Neutrophil (primary cell): ENCODE data around the gene MRPL40.

Experiments
- H3K27ac ChIP-seq: fragments of 200-600 bp; sonication (generic); 2 replicates; pipeline ENCODE4 v1.5.1; 2016; ENCODE audit warnings: mild to moderate bottlenecking, moderate library complexity
- H3K27me3 ChIP-seq: fragments of 200-600 bp; sonication (generic); 2 replicates; pipeline ENCODE4 v1.6.0; 2016; ENCODE audit warnings: mild to moderate bottlenecking
- H3K36me3 ChIP-seq: fragments of 200-600 bp; sonication (generic); 2 replicates; pipeline ENCODE4 v1.5.1; 2017
- H3K4me1 ChIP-seq, 2 experiments: fragments of 200-600 bp in 1 of 2; sonication (generic) in 1 of 2; 1 replicate in 1 of 2; 2 replicates in 1 of 2; pipeline versions ENCODE4 v1.5.1 to v1.6.1; 2013 to 2016; ENCODE audit warnings: low read depth in 1 of 2, low read length in 1 of 2, mild to moderate bottlenecking in 1 of 2, moderate library complexity in 1 of 2; ENCODE audit not compliant: control insufficient read depth in 1 of 2, insufficient read depth in 1 of 2
- H3K4me3 ChIP-seq, 2 experiments: fragments of 200-600 bp in 1 of 2; sonication (generic) in 1 of 2; 1 replicate in 1 of 2; 2 replicates in 1 of 2; pipeline ENCODE4 v1.5.1; 2013 to 2016; ENCODE audit warnings: low read depth in 1 of 2, low read length in 1 of 2, mild to moderate bottlenecking in 1 of 2, moderate library complexity in 1 of 2
- H3K9me3 ChIP-seq: fragments of 200-600 bp; sonication (generic); 2 replicates; pipeline ENCODE4 v1.5.1; 2016
- CTCF ChIP-seq: fragments of 200-600 bp; sonication (generic); IDR thresholded peaks from 2 replicates; pipeline ENCODE4 v1.5.1; 2016; ENCODE audit warnings: antibody characterized with exemption

MRPL40 gene

GRCh38 chr22:19401483-19401882 is 30.9 kb upstream of the MRPL40 start:
- Histone ChIP-seq H3K9me3 (no peaks in the 10 kb centered on the region), H3K36me3 (peaks cover 93% of the 10 kb centered on the region), H3K4me3 (no peak overlapping the region), H3K27me3 (no peaks in the 10 kb centered on the region), H3K27ac (no peak overlapping the region), H3K4me1 (no peaks in the 10 kb centered on the region)
- no peak for TF ChIP-seq CTCF

GRCh38 chr22:19402642-19403191 is 29.6 kb upstream of the MRPL40 start:
- H3K27ac ChIP-seq, result no peak overlapping the region

GRCh38 chr22:19404676-19405075 is 27.7 kb upstream of the MRPL40 start:
- peaks cover 92% of the 10 kb centered on the region for H3K36me3 ChIP-seq
- no peak for TF ChIP-seq CTCF

More at GRCh38 chr22:19402642-19403191, 29.6 kb upstream of the MRPL40 start:
- TF ChIP-seq CTCF, result no peak
- H3K9me3 ChIP-seq, result no peaks in the 10 kb centered on the region
- H3K27me3 ChIP-seq, result no peaks in the 10 kb centered on the region
- no peak overlapping the region for H3K4me3 ChIP-seq
- H3K36me3 ChIP-seq, result peaks cover 93% of the 10 kb centered on the region
- no peaks in the 10 kb centered on the region for H3K4me1 ChIP-seq

GRCh38 chr22:19405133-19405532 is 27.2 kb upstream of the MRPL40 start:
- peaks cover 92% of the 10 kb centered on the region for H3K36me3 ChIP-seq
- no peaks in the 10 kb centered on the region for H3K9me3 ChIP-seq
- no peaks in the 10 kb centered on the region for H3K4me1 ChIP-seq
- no peak overlapping the region for H3K27ac ChIP-seq
- no peak overlapping the region for H3K4me3 ChIP-seq
- TF ChIP-seq CTCF, result no peak
- H3K27me3 ChIP-seq, result no peaks in the 10 kb centered on the region

More at GRCh38 chr22:19404676-19405075, 27.7 kb upstream of the MRPL40 start:
- Histone ChIP-seq H3K4me1 (no peaks in the 10 kb centered on the region), H3K27ac (peak overlapping the region; percentile 28), H3K4me3 (no peak overlapping the region), H3K9me3 (no peaks in the 10 kb centered on the region), H3K27me3 (no peaks in the 10 kb centered on the region)

- no peak for TF ChIP-seq CTCF
- H3K36me3 ChIP-seq, result peaks cover 92% of the 10 kb centered on the region
These were observed 26.7 kb upstream of the MRPL40 start for GRCh38 chr22:19405652-19406051.

More at GRCh38 chr22:19405652-19406051, 26.7 kb upstream of the MRPL40 start:
- no peak overlapping the region for H3K4me3 ChIP-seq
- no peaks in the 10 kb centered on the region for H3K4me1 ChIP-seq
- no peaks in the 10 kb centered on the region for H3K27me3 ChIP-seq
- no peak overlapping the region for H3K27ac ChIP-seq
- no peaks in the 10 kb centered on the region for H3K9me3 ChIP-seq
